Measurements from ENCODE around the gene AATF. TPM values are rescaled to one million over a fixed set of nuclear protein-coding genes. Genes with fewer than 3 reads are reported as not detected.

Gene AATF
- total RNA-seq, 1 experiment from 2014 or later = 85.2 TPM

- Mint-ChIP-seq H3K36me3 (ENCODE audit: insufficient read depth, unreplicated experiment) (peaks cover 50% of the 10 kb centered on the region), H3K27me3 (ENCODE audit: insufficient read depth, unreplicated experiment) (no peaks in the 10 kb centered on the region), H3K4me1 (ENCODE audit: insufficient read depth, unreplicated experiment) (peaks cover 7% of the 10 kb centered on the region), H3K4me3 (ENCODE audit: unreplicated experiment) (no peak overlapping the region), H3K9me3 (ENCODE audit: unreplicated experiment) (no peaks in the 10 kb centered on the region), H3K27ac (ENCODE audit: low read depth, unreplicated experiment) (no peak overlapping the region)
- ChIA-PET CTCF (interaction anchor here (0.5 to 4.2 kb wide), 44 partner anchors 8 to 559 kb away, joined by 3 to 64 read pairs (median 4); partner anchors contain the start of gene AATF), POLR2A (interaction anchor here (0.7 to 3.0 kb wide), 6 partner anchors 9 to 446 kb away, joined by 3 to 17 read pairs (median 3); partner anchors contain the start of genes AATF and MRM1)
- intact Hi-C loops (cut with micrococcal nuclease) = loop anchor here (1.0 to 2.0 kb wide), 3 partner anchors 341 to 445 kb away; no protein-coding TSS in a partner anchor
- DNase-seq (ENCODE audit: unreplicated experiment) = peak; percentile 81
- TF ChIP-seq CTCF (IDR thresholded peaks at IDR 0.05; ENCODE audit: unreplicated experiment) = peak; percentile 70
- no TSS peak for BruUV-seq (replicated peaks)
These were observed 98.9 kb downstream of the AATF start for GRCh38 chr17:37047631-37048104.

- intact Hi-C loops (cut with micrococcal nuclease) = no loop called here
- DNase-seq (ENCODE audit: unreplicated experiment) = no peak
- Mint-ChIP-seq H3K27ac (ENCODE audit: low read depth, unreplicated experiment) (no peak overlapping the region), H3K36me3 (ENCODE audit: insufficient read depth, unreplicated experiment) (peaks cover 43% of the 10 kb centered on the region), H3K4me3 (ENCODE audit: unreplicated experiment) (no peak overlapping the region), H3K9me3 (ENCODE audit: unreplicated experiment) (no peaks in the 10 kb centered on the region), H3K4me1 (ENCODE audit: insufficient read depth, unreplicated experiment) (no peaks in the 10 kb centered on the region), H3K27me3 (ENCODE audit: insufficient read depth, unreplicated experiment) (no peaks in the 10 kb centered on the region)
- no peak for TF ChIP-seq CTCF (IDR thresholded peaks at IDR 0.05; ENCODE audit: unreplicated experiment)
- ChIA-PET POLR2A (interaction anchor here (0.6 to 3.0 kb wide), 4 partner anchors 10 to 447 kb away, joined by 3 to 17 read pairs (median 4); partner anchors contain the start of genes AATF and MRM1), CTCF (interaction anchor here (0.6 to 4.2 kb wide), 26 partner anchors 9 to 588 kb away, joined by 3 to 64 read pairs (median 4); no protein-coding TSS in a partner anchor)
- BruUV-seq (replicated peaks) = no TSS peak
These were observed 100.1 kb downstream of the AATF start for GRCh38 chr17:37048811-37049210.

- H3K36me3 Mint-ChIP-seq (ENCODE audit: insufficient read depth, unreplicated experiment) = peaks cover 48% of the 10 kb centered on the region
- no peak for TF ChIP-seq CTCF (IDR thresholded peaks at IDR 0.05; ENCODE audit: unreplicated experiment)
- ChIA-PET CTCF (no interaction called here), POLR2A (no interaction called here)
- peak; percentile 13 for DNase-seq (ENCODE audit: unreplicated experiment)
- H3K27ac Mint-ChIP-seq (ENCODE audit: low read depth, unreplicated experiment) = no peak overlapping the region
- H3K27me3 Mint-ChIP-seq (ENCODE audit: insufficient read depth, unreplicated experiment) = no peaks in the 10 kb centered on the region
- no TSS peak for BruUV-seq (replicated peaks)
- no peaks in the 10 kb centered on the region for H3K4me1 Mint-ChIP-seq (ENCODE audit: insufficient read depth, unreplicated experiment)
- H3K4me3 Mint-ChIP-seq (ENCODE audit: unreplicated experiment) = no peak overlapping the region
- intact Hi-C loops (cut with micrococcal nuclease) = no loop called here
- H3K9me3 Mint-ChIP-seq (ENCODE audit: unreplicated experiment) = no peaks in the 10 kb centered on the region
These were observed 102.2 kb downstream of the AATF start for GRCh38 chr17:37050920-37051319.

GRCh38 chr17:37051381-37051780 lies 102.6 kb downstream of the AATF start:
- no peak for DNase-seq (ENCODE audit: unreplicated experiment)
- H3K27ac Mint-ChIP-seq (ENCODE audit: low read depth, unreplicated experiment) = no peak overlapping the region
- H3K27me3 Mint-ChIP-seq (ENCODE audit: insufficient read depth, unreplicated experiment) = no peaks in the 10 kb centered on the region
- BruUV-seq (replicated peaks) = no TSS peak
- H3K9me3 Mint-ChIP-seq (ENCODE audit: unreplicated experiment) = no peaks in the 10 kb centered on the region
- H3K4me1 Mint-ChIP-seq (ENCODE audit: insufficient read depth, unreplicated experiment) = no peaks in the 10 kb centered on the region
- H3K4me3 Mint-ChIP-seq (ENCODE audit: unreplicated experiment) = no peak overlapping the region
- intact Hi-C loops (cut with micrococcal nuclease) = no loop called here
- ChIA-PET POLR2A (interaction anchor here (0.7 kb wide), 1 partner anchor 1003 kb away, joined by 3 read pairs; no protein-coding TSS in a partner anchor), CTCF (interaction anchor here (1.3 kb wide), 1 partner anchor 16 kb away, joined by 5 read pairs; no protein-coding TSS in a partner anchor)
- peaks cover 52% of the 10 kb centered on the region for H3K36me3 Mint-ChIP-seq (ENCODE audit: insufficient read depth, unreplicated experiment)
- TF ChIP-seq CTCF (IDR thresholded peaks at IDR 0.05; ENCODE audit: unreplicated experiment) = no peak
